Measurements from ENCODE around the gene ATXN7L2. TPM values are rescaled to one million over a fixed set of nuclear protein-coding genes. Genes with fewer than 3 reads are reported as not detected.
A peak's percentile ranks its signal among the peaks of the same experiment; 100 is the strongest.

The ATXN7L2 gene
- total RNA-seq, 2 experiments from 2014 or later = 11.2 to 13.7 TPM

- no peak for TF ChIP-seq CTCF (IDR thresholded peaks at IDR 0.05)
- Mint-ChIP-seq H3K36me3 (ENCODE audit: low read depth) (peaks cover 2% of the 10 kb centered on the region), H3K27ac (no peak overlapping the region), H3K9me3 (peaks cover 12% of the 10 kb centered on the region), H3K4me1 (ENCODE audit: low read depth) (no peaks in the 10 kb centered on the region), H3K27me3 (peaks cover 10% of the 10 kb centered on the region), H3K4me3 (no peak overlapping the region)
- ATAC-seq (no peak), DNase-seq (no peak)
- ChIA-PET POLR2A (interaction anchor here (1.0 kb wide), 1 partner anchor 11 kb away, joined by 4 read pairs; no protein-coding TSS in a partner anchor), CTCF (interaction anchor here (1.4 kb wide), 1 partner anchor 32 kb away, joined by 3 read pairs; no protein-coding TSS in a partner anchor)
- intact Hi-C loops (cut with micrococcal nuclease) = no loop called here
Observed at GRCh38 chr1:109457819-109458218, 25.9 kb upstream of the ATXN7L2 start.

GRCh38 chr1:109466125-109466451, 17.6 kb upstream of the ATXN7L2 start:
- peaks cover 2% of the 10 kb centered on the region for H3K4me1 Mint-ChIP-seq (ENCODE audit: low read depth)
- no peak for ATAC-seq
- H3K9me3 Mint-ChIP-seq = no peaks in the 10 kb centered on the region
- peaks cover 56% of the 10 kb centered on the region for H3K27me3 Mint-ChIP-seq
- no peak overlapping the region for H3K27ac Mint-ChIP-seq
- no peaks in the 10 kb centered on the region for H3K36me3 Mint-ChIP-seq (ENCODE audit: low read depth)
- no peak for TF ChIP-seq CTCF (IDR thresholded peaks at IDR 0.05)
- DNase-seq = no peak
- CTCF ChIA-PET = no interaction called here
- POLR2A ChIA-PET = no interaction called here
- intact Hi-C loops (cut with micrococcal nuclease) = no loop called here
- H3K4me3 Mint-ChIP-seq = peak overlapping the region; percentile 59

GRCh38 chr1:109466452-109467300, 17.0 kb upstream of the ATXN7L2 start, which contains the start of gene SYPL2:
Gene SYPL2 (plus strand): TSS chr1:109466546. CDS start chr1:109466844, 298 bp downstream.
- H3K27me3 Mint-ChIP-seq = peaks cover 53% of the 10 kb centered on the region
- no peaks in the 10 kb centered on the region for H3K36me3 Mint-ChIP-seq (ENCODE audit: low read depth)
- H3K4me3 Mint-ChIP-seq = peak within 1 kb of the TSS; percentile 59
- H3K9me3 Mint-ChIP-seq = no peaks in the 10 kb centered on the region
- peaks cover 2% of the 10 kb centered on the region for H3K4me1 Mint-ChIP-seq (ENCODE audit: low read depth)
- ATAC-seq = peak; percentile 56
- CTCF ChIA-PET = no interaction called here
- no peak within 1 kb of the TSS for H3K27ac Mint-ChIP-seq
- no peak for TF ChIP-seq CTCF (IDR thresholded peaks at IDR 0.05)
- POLR2A ChIA-PET = no interaction called here
- peak; percentile 30 for DNase-seq
- intact Hi-C loops (cut with micrococcal nuclease) = no loop called here

- no peak for DNase-seq
- Mint-ChIP-seq H3K27me3 (peaks cover 57% of the 10 kb centered on the region), H3K4me1 (ENCODE audit: low read depth) (peaks cover 2% of the 10 kb centered on the region), H3K27ac (no peak overlapping the region), H3K4me3 (peak overlapping the region; percentile 21), H3K36me3 (ENCODE audit: low read depth) (no peaks in the 10 kb centered on the region), H3K9me3 (no peaks in the 10 kb centered on the region)
- ChIA-PET CTCF (interaction anchor here (1.5 kb wide), 1 partner anchor 69 kb away, joined by 5 read pairs; no protein-coding TSS in a partner anchor), POLR2A (no interaction called here)
- no peak for ATAC-seq
- intact Hi-C loops (cut with micrococcal nuclease) = no loop called here
- TF ChIP-seq CTCF (IDR thresholded peaks at IDR 0.05) = no peak
Observed at GRCh38 chr1:109467301-109467777, 16.4 kb upstream of the ATXN7L2 start.

GRCh38 chr1:109468061-109468460, 15.6 kb upstream of the ATXN7L2 start:
- DNase-seq (no peak), ATAC-seq (no peak)
- TF ChIP-seq CTCF (IDR thresholded peaks at IDR 0.05) = no peak
- Mint-ChIP-seq H3K36me3 (ENCODE audit: low read depth) (no peaks in the 10 kb centered on the region), H3K9me3 (no peaks in the 10 kb centered on the region), H3K4me1 (ENCODE audit: low read depth) (peaks cover 2% of the 10 kb centered on the region), H3K27me3 (peaks cover 58% of the 10 kb centered on the region), H3K27ac (no peak overlapping the region), H3K4me3 (no peak overlapping the region)
- ChIA-PET POLR2A (interaction anchor here (0.5 to 1.5 kb wide), 4 partner anchors 10 to 569 kb away, joined by 3 to 5 read pairs (median 4); no protein-coding TSS in a partner anchor), CTCF (interaction anchor here (1.5 kb wide), 1 partner anchor 69 kb away, joined by 5 read pairs; no protein-coding TSS in a partner anchor)
- intact Hi-C loops (cut with micrococcal nuclease) = no loop called here
